Measurements from ENCODE around the gene GADD45GIP1.

- TF ChIP-seq EZH2 (IDR thresholded peaks at IDR 0.05; ENCODE audit: borderline replicate concordance, insufficient read depth, low read depth, low read length, poor library complexity, severe bottlenecking) (no peak), CTCF (IDR thresholded peaks at IDR 0.05) (no peak)
Observed at GRCh38 chr19:12990853-12991252, 33.8 kb upstream of the GADD45GIP1 start.

All from B cell (primary cell).